IMR-90 (cell line): ENCODE results near the gene PIEZO1. TPM values are rescaled to one million over a fixed set of nuclear protein-coding genes. Genes with fewer than 3 reads are reported as not detected.

Experiments
- ATAC-seq: fragments of 200-7000 bp; cut with Tn5 transposase; 2 replicates; pipeline ENCODE4 v1.9.1; 2020; ENCODE audit warnings: low read depth, mild to moderate bottlenecking, moderate library complexity
- BruUV-seq: library from RNA; stranded (reverse); fragments of 400-500 nt; replicated peaks from 2 replicates; lab custom pipeline; 2021; lab: Mats Ljungman, UMichigan
- CTCF ChIA-PET: fragments of 300-600 bp; formaldehyde crosslinking; extraction: SDS; loops from one replicate; lab custom pipeline; 2021; ENCODE audit warnings: antibody characterized with exemption; lab: Yijun Ruan, JAX
- POLR2A ChIA-PET: fragments of 300-600 bp; sonication (Branson Sonifier 250); formaldehyde crosslinking; loops from one replicate; lab custom pipeline; 2022; ENCODE audit warnings: antibody characterized with exemption; ENCODE audit not compliant: unreplicated experiment; lab: Charles Lee
- DNase-seq: peaks from one replicate; pipeline ENCODE4 v3.0.0; 2013
- H2AFZ ChIP-seq: replicated peaks from 2 replicates; pipeline ENCODE3; 2013; ENCODE audit warnings: low read length, mild to moderate bottlenecking; ENCODE audit not compliant: poor library complexity
- H2AK5ac ChIP-seq: 2 replicates; pipeline ENCODE4 v1.6.1; 2013; ENCODE audit warnings: low read depth, low read length, inconsistent platforms
- H2AK9ac ChIP-seq: replicated peaks from 2 replicates; pipeline ENCODE3; 2013; ENCODE audit warnings: mild to moderate bottlenecking, low read depth, low read length, moderate library complexity; ENCODE audit not compliant: poor library complexity
- H2BK120ac ChIP-seq: 2 replicates; pipeline ENCODE4 v1.6.1; 2013; ENCODE audit warnings: low read depth, low read length, inconsistent platforms
- H2BK15ac ChIP-seq: 3 replicates; pipeline ENCODE4 v1.6.1; 2013; ENCODE audit warnings: low read depth, low read length, inconsistent platforms
- H2BK20ac ChIP-seq: 2 replicates; pipeline ENCODE4 v1.6.1; 2013; ENCODE audit warnings: low read depth, mild to moderate bottlenecking, inconsistent platforms, low read length, moderate library complexity
- H2BK5ac ChIP-seq: 2 replicates; pipeline ENCODE4 v1.6.1; 2013; ENCODE audit warnings: mild to moderate bottlenecking, low read depth, low read length, inconsistent platforms; ENCODE audit not compliant: poor library complexity, severe bottlenecking
- H3K14ac ChIP-seq: replicated peaks from 2 replicates; pipeline ENCODE4 v1.6.1; 2013; ENCODE audit warnings: low read depth, low read length, inconsistent platforms
- H3K18ac ChIP-seq: 2 replicates; pipeline ENCODE4 v1.6.1; 2013; ENCODE audit warnings: low read depth, low read length, control low read depth
- H3K23ac ChIP-seq: 2 replicates; pipeline ENCODE4 v1.6.1; 2013; ENCODE audit warnings: low read depth, low read length, inconsistent platforms
- H3K27ac ChIP-seq: 2 replicates; pipeline ENCODE4 v1.5.1; 2013; ENCODE audit warnings: mild to moderate bottlenecking, control low read depth, low read length; ENCODE audit not compliant: insufficient read depth
- H3K27me3 ChIP-seq: 2 replicates; pipeline ENCODE4 v1.6.1; 2013; ENCODE audit warnings: low read length; ENCODE audit not compliant: control insufficient read depth, insufficient read depth
- H3K36me3 ChIP-seq: 2 replicates; pipeline ENCODE4 v1.6.1; 2013; ENCODE audit warnings: low read length, mixed read lengths; ENCODE audit not compliant: control insufficient read depth, insufficient read depth
- H3K4ac ChIP-seq: 2 replicates; pipeline ENCODE4 v1.6.1; 2013; ENCODE audit warnings: low read depth, low read length, inconsistent platforms
- H3K4me1 ChIP-seq: 2 replicates; pipeline ENCODE4 v1.6.1; 2013; ENCODE audit warnings: low read length, mixed read lengths; ENCODE audit not compliant: control insufficient read depth, insufficient read depth
- H3K4me2 ChIP-seq: 2 replicates; pipeline ENCODE4 v1.6.1; 2013; ENCODE audit warnings: low read depth, mild to moderate bottlenecking, control low read depth, low read length, moderate library complexity
- H3K4me3 ChIP-seq: 2 replicates; pipeline ENCODE4 v1.5.1; 2013; ENCODE audit warnings: low read depth, mild to moderate bottlenecking, control low read depth, low read length, moderate library complexity; ENCODE audit not compliant: insufficient read depth
- H3K56ac ChIP-seq: 2 replicates; pipeline ENCODE4 v1.6.1; 2013; ENCODE audit warnings: low read length, inconsistent platforms; ENCODE audit not compliant: insufficient read depth; ENCODE audit errors: extremely low read depth
- H3K79me1 ChIP-seq, 2 experiments: 2 replicates each; pipeline ENCODE4 v1.6.1; 2013; ENCODE audit warnings: low read length in 2 of 2, inconsistent platforms in 1 of 2, low read depth in 1 of 2
- H3K9ac ChIP-seq: 2 replicates; pipeline ENCODE4 v1.6.1; 2013; ENCODE audit warnings: low read depth, low read length, control low read depth
- H3K9me1 ChIP-seq: 2 replicates; pipeline ENCODE4 v1.6.1; 2013; ENCODE audit warnings: low read length, inconsistent platforms; ENCODE audit not compliant: insufficient read depth
- H3K9me3 ChIP-seq: 2 replicates; pipeline ENCODE4 v1.6.1; 2013; ENCODE audit warnings: low read length; ENCODE audit not compliant: control insufficient read depth, insufficient read depth
- H4K20me1 ChIP-seq: 2 replicates; pipeline ENCODE4 v1.6.1; 2013; ENCODE audit warnings: low read length, inconsistent platforms; ENCODE audit not compliant: insufficient read depth
- H4K5ac ChIP-seq: 2 replicates; pipeline ENCODE4 v1.6.1; 2013; ENCODE audit warnings: mild to moderate bottlenecking, low read depth, low read length, control low read depth
- H4K8ac ChIP-seq, 2 experiments: 2 replicates each; pipeline ENCODE4 v1.6.1; 2013; ENCODE audit warnings: low read depth in 2 of 2, low read length in 2 of 2, control low read depth in 1 of 2, inconsistent platforms in 1 of 2
- H4K91ac ChIP-seq: 2 replicates; pipeline ENCODE4 v1.6.1; 2013; ENCODE audit warnings: low read depth, low read length, inconsistent platforms; ENCODE audit not compliant: insufficient read depth
- BHLHE40 ChIP-seq: fragments of 150-350 bp; IDR thresholded peaks from 2 replicates; pipeline ENCODE4 v1.6.1; 2016; ENCODE audit warnings: mild to moderate bottlenecking, low read depth, low read length
- CEBPB ChIP-seq: IDR thresholded peaks from 2 replicates; pipeline ENCODE4 v1.6.1; 2012; ENCODE audit warnings: low read depth, low read length, improper control_type of control experiment
- CTCF ChIP-seq: conservative IDR thresholded peaks from 2 replicates; pipeline ENCODE4 v1.5.1; 2012; ENCODE audit warnings: mild to moderate bottlenecking, low read depth, low read length, improper control_type of control experiment
- ELK1 ChIP-seq: fragments of 150-350 bp; IDR thresholded peaks from 2 replicates; pipeline ENCODE4 v1.6.1; 2016; ENCODE audit warnings: low read depth, mild to moderate bottlenecking, low read length, moderate library complexity, borderline replicate concordance
- MAFK ChIP-seq: IDR thresholded peaks from 2 replicates; pipeline ENCODE4 v1.6.1; 2012; ENCODE audit warnings: low read depth, low read length, improper control_type of control experiment
- MAZ ChIP-seq: IDR thresholded peaks from 2 replicates; pipeline ENCODE4 v1.6.1; 2012; ENCODE audit warnings: low read depth, mild to moderate bottlenecking, low read length, improper control_type of control experiment, moderate library complexity, borderline replicate concordance
- RFX5 ChIP-seq: IDR thresholded peaks from 2 replicates; pipeline ENCODE4 v1.8.0; 2012; ENCODE audit warnings: low read depth, mild to moderate bottlenecking, low read length, moderate library complexity
- SMC3 ChIP-seq: fragments of 150-350 bp; IDR thresholded peaks from 2 replicates; pipeline ENCODE4 v1.6.1; 2016; ENCODE audit warnings: low read depth, mild to moderate bottlenecking, antibody characterized with exemption, low read length, moderate library complexity
- USF2 ChIP-seq: fragments of 150-350 bp; IDR thresholded peaks from 2 replicates; pipeline ENCODE4 v1.6.1; 2017; ENCODE audit warnings: mild to moderate bottlenecking, antibody characterized with exemption, low read length, low read depth
- WGBS, 2 experiments: methylation state at CpG; one replicate each; pipeline versions ENCODE4 v1.1.5 to v1.1.7; 2013; ENCODE audit warnings: missing lambda C conversion rate in 2 of 2; ENCODE audit not compliant: insufficient read length in 1 of 2; ENCODE audit errors: extremely low coverage in 2 of 2; 5-methylcytosine and 5-hydroxymethylcytosine counted together
- dilution Hi-C: fragments of 300-500 bp; cut with HindIII; formaldehyde crosslinking; loops from one replicate; pipeline ENCODE4 v1.14.3; 2018; ENCODE audit warnings: low sequenced_read_pairs; ENCODE audit not compliant: unreplicated experiment
- in situ Hi-C: fragments of 300-500 bp; cut with MboI; formaldehyde crosslinking; loops from 3 replicates; pipeline ENCODE4 v1.14.3; 2019; ENCODE audit warnings: low sequenced_read_pairs, inconsistent platforms, mixed read lengths
- intact Hi-C: fragments of 100-400 bp; cut with micrococcal nuclease; formaldehyde crosslinking; loops from 2 replicates; pipeline ENCODE4 v1.10.0; 2022
- polyA plus RNA-seq, 3 experiments: library from polyadenylated mRNA; depleted of rRNA; stranded (reverse); fragments of >200 nt; gene quantifications; 2 replicates each; pipeline ENCODE4 v1.2.3, GENCODE V29; 2012; ENCODE audit warnings: low replicate concordance in 1 of 3
- total RNA-seq: library from RNA; depleted of rRNA; stranded (reverse); fragments of >200 nt; gene quantifications from 2 replicates; pipeline ENCODE4 v1.2.3, GENCODE V29; 2012

PIEZO1 gene
- total and polyA plus RNA-seq, 2 of the 4 experiments (the other 2 are of a cell fraction): 36.2 to 372 TPM

- Histone ChIP-seq H3K9me1 (no peaks in the 10 kb centered on the region), H4K91ac (no peak overlapping the region), H3K4me2 (no peak overlapping the region), H3K4me1 (0 out of 2 replicates have a peak, but pooled peaks cover under 1% of the 10 kb centered on the region), H4K8ac (no peak overlapping the region), H2AFZ (no peak overlapping the region), H2BK15ac (no peak overlapping the region), H3K79me1 (no peaks in the 10 kb centered on the region), H2BK20ac (no peak overlapping the region), H3K36me3 (no peaks in the 10 kb centered on the region), H2BK120ac (no peak overlapping the region), H3K56ac (no peak overlapping the region), H2BK5ac (no peak overlapping the region), H3K9me3 (no peaks in the 10 kb centered on the region), H4K5ac (no peak overlapping the region), H2AK5ac (no peak overlapping the region), H2AK9ac (peak overlapping the region; percentile 26), H3K9ac (no peak overlapping the region), H3K23ac (no peak overlapping the region), H3K4me3 (no peak overlapping the region), H3K27ac (no peak overlapping the region), H3K27me3 (peaks cover 36% of the 10 kb centered on the region), H3K14ac (no peak overlapping the region), H4K20me1 (peaks cover 7% of the 10 kb centered on the region; the same call in 1 of the 2 replicates), H3K18ac (no peak overlapping the region), H3K4ac (no peak overlapping the region)
- CTCF ChIA-PET: no interaction called here
- no peak for DNase-seq
- in situ Hi-C loops (no loop called here), intact Hi-C loops (no loop called here), dilution Hi-C loops (no loop called here)
- BruUV-seq: no TSS peak
- WGBS, 2 experiments: 67% methylated on average over 11 of the region's 21 CpGs; no CpG with 5 or more reads in 1 of the 2 experiments
- ATAC-seq: no peak
- TF ChIP-seq SMC3 (no peak), USF2 (no peak), MAFK (no peak), RFX5 (no peak), ELK1 (no peak), MAZ (no peak), CEBPB (no peak), BHLHE40 (no peak), CTCF (no peak)
- POLR2A ChIA-PET: no interaction called here
These were observed 94.5 kb downstream of the PIEZO1 start for GRCh38 chr16:88690341-88691128.
